HCT116 (cell line): ENCODE data around the gene CCDC86.

ENCODE experiments used
- EZH2 ChIP-seq: fragments of 200-600 bp; sonication (generic); IDR thresholded peaks from 2 replicates; pipeline ENCODE4 v1.6.1; 2017; ENCODE audit warnings: antibody characterized with exemption, mixed run types
- EZH2phosphoT487 ChIP-seq: fragments of 200-600 bp; IDR thresholded peaks from 2 replicates; pipeline ENCODE4 v1.6.1; 2018; ENCODE audit warnings: antibody characterized with exemption, borderline replicate concordance
- SP1 ChIP-seq: IDR thresholded peaks from 2 replicates; pipeline ENCODE4 v1.6.1; 2012; ENCODE audit warnings: low read depth
- TF ChIP-seq, protein P1 (sequence below): IDR thresholded peaks from 2 replicates; pipeline ENCODE4 v1.6.1; 2011; ENCODE audit warnings: mild to moderate bottlenecking, low read length, moderate library complexity; ENCODE audit not compliant: insufficient replicate concordance; ENCODE audit errors: extremely low read depth
- TF ChIP-seq, protein P2 (sequence below), 3 experiments: fragments of 200-600 bp in 1 of 3; sonication (generic) in 1 of 3; IDR thresholded peaks in 2 of 3; conservative IDR thresholded peaks in 1 of 3; 2 replicates each; pipeline ENCODE4 v1.5.1; 2012 to 2017; ENCODE audit warnings: low read depth in 2 of 3, low read length in 2 of 3, antibody characterized with exemption in 1 of 3, borderline replicate concordance in 1 of 3, control low read depth in 1 of 3, mild to moderate bottlenecking in 1 of 3, mixed read lengths in 1 of 3, mixed run types in 1 of 3, moderate library complexity in 1 of 3; ENCODE audit not compliant: insufficient read depth in 1 of 3

DNA sequence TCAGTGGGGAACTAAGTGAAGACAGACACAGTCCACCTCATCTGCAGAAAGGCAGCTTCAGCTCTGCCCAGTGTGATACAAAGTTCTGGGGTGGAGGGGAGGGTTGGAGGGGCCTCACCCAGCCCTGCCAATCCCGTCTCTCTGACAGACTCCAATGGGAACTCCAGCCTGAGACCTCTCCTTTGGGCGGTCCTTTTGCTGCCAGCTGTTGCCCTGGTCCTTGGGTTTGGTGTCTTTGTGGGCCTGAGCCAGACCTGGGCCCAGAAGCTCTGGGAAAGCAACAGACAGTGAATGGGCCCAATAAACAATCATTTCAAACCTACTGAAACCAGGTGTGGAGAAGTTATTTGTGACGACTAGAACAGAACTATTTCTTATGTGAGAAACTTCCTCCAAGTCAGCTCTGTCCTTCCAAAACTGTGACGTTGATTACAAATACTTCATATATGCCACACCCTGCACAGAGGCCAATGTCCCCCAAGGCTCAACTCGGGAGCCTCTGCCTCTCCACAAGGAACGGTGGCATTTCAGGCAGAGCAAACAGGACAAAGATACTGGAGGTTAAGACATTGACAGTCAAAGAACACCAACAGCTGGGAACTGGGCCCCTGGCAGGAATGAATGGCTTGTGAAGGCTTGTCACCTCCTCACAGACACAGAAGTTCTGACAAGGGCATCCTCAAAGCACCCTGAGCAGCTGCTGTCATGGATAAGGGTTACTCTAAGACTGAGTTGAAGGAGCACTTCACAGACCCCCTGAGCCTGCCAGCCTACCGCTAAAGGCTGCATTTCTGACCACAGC lies 33.7 kb downstream of the CCDC86 start:
- TF ChIP-seq, protein P1, sequence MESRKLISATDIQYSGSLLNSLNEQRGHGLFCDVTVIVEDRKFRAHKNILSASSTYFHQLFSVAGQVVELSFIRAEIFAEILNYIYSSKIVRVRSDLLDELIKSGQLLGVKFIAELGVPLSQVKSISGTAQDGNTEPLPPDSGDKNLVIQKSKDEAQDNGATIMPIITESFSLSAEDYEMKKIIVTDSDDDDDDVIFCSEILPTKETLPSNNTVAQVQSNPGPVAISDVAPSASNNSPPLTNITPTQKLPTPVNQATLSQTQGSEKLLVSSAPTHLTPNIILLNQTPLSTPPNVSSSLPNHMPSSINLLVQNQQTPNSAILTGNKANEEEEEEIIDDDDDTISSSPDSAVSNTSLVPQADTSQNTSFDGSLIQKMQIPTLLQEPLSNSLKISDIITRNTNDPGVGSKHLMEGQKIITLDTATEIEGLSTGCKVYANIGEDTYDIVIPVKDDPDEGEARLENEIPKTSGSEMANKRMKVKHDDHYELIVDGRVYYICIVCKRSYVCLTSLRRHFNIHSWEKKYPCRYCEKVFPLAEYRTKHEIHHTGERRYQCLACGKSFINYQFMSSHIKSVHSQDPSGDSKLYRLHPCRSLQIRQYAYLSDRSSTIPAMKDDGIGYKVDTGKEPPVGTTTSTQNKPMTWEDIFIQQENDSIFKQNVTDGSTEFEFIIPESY = no peak
- TF ChIP-seq, protein P2, sequence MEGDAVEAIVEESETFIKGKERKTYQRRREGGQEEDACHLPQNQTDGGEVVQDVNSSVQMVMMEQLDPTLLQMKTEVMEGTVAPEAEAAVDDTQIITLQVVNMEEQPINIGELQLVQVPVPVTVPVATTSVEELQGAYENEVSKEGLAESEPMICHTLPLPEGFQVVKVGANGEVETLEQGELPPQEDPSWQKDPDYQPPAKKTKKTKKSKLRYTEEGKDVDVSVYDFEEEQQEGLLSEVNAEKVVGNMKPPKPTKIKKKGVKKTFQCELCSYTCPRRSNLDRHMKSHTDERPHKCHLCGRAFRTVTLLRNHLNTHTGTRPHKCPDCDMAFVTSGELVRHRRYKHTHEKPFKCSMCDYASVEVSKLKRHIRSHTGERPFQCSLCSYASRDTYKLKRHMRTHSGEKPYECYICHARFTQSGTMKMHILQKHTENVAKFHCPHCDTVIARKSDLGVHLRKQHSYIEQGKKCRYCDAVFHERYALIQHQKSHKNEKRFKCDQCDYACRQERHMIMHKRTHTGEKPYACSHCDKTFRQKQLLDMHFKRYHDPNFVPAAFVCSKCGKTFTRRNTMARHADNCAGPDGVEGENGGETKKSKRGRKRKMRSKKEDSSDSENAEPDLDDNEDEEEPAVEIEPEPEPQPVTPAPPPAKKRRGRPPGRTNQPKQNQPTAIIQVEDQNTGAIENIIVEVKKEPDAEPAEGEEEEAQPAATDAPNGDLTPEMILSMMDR (IDR thresholded peaks at IDR 0.05 in 2 of 3, conservative IDR thresholded peaks at IDR 0.05 in 1 of 3; ENCODE audit: borderline replicate concordance in 1 of 3, insufficient read depth in 1 of 3, low read depth in 2 of 3, low read length in 2 of 3) = no peak
- TF ChIP-seq EZH2phosphoT487 = no peak
- TF ChIP-seq EZH2 = no peak
- no peak for TF ChIP-seq SP1
